Mucosa of descending colon (tissue), 3 donors: Measurements from ENCODE around the gene NRG2. TPM values are rescaled to one million over a fixed set of nuclear protein-coding genes. Genes with fewer than 3 reads are reported as not detected.

Source experiments
- ATAC-seq: fragments of 200-7000 bp; cut with Tn5 transposase; one replicate; pipeline ENCODE4 v1.9.1; 2020; ENCODE audit warnings: mild to moderate bottlenecking, moderate library complexity
- DNase-seq, 3 donors: peaks; one replicate each; pipeline ENCODE4 v3.0.0-alpha.2; 2020
- H3K36me3 ChIP-seq: fragments of 200-600 bp; one replicate; pipeline ENCODE4 v1.8.0; 2021; ENCODE audit warnings: low read depth, mild to moderate bottlenecking
- H3K4me1 ChIP-seq: fragments of 200-600 bp; one replicate; pipeline ENCODE4 v1.8.0; 2021; ENCODE audit warnings: low read depth, mild to moderate bottlenecking
- H3K4me3 ChIP-seq: fragments of 200-600 bp; one replicate; pipeline ENCODE4 v1.8.0; 2021; ENCODE audit warnings: mild to moderate bottlenecking
- H3K9me3 ChIP-seq: fragments of 200-600 bp; one replicate; pipeline ENCODE4 v1.8.0; 2021; ENCODE audit warnings: mild to moderate bottlenecking
- CTCF ChIP-seq: fragments of 200-600 bp; IDR thresholded peaks from one replicate; pipeline ENCODE4 v1.8.0; 2022; ENCODE audit warnings: antibody characterized with exemption, mild to moderate bottlenecking
- intact Hi-C, 2 donors: fragments of 100-400 bp; cut with DNase I in 1 of 2; cut with micrococcal nuclease in 1 of 2; formaldehyde crosslinking; loops; one replicate each; pipeline versions ENCODE4 v1.11.0 to v1.11.1; 2022; cut with DNase I, micrococcal nuclease
- total RNA-seq, 3 donors: library from RNA; stranded (reverse); fragmentation: NEBNext Ultra II Directional in 2 of 3; extraction: Animal tissue kit (Norgen Biotek cat#: 25700) in 2 of 3; gene quantifications; one replicate each; pipeline versions ENCODE4 v1.2.1 to v1.2.4, GENCODE V29; 2021 to 2023
- donor health status: DM: no; HTN: no; CAD: no; lungs with moderate emphysema.
- donor health status: DM: no; HTN: no; CAD: no.
- donor health status: DM: no; HTN: yes; CAD: no.

The NRG2 gene
- total RNA-seq, 3 donors from 2014 or later: 0.52 to 7.3 (median 0.89) TPM

GRCh38 chr5:139979943-139980342 is 63.2 kb downstream of the NRG2 start:
- Histone ChIP-seq H3K4me1 (no peaks in the 10 kb centered on the region), H3K4me3 (no peak overlapping the region), H3K9me3 (no peaks in the 10 kb centered on the region), H3K36me3 (no peaks in the 10 kb centered on the region)
- intact Hi-C loops: no loop called here
- ATAC-seq: no peak
- DNase-seq: no peak
- TF ChIP-seq CTCF: no peak

- intact Hi-C loops: no loop called here
- Histone ChIP-seq H3K9me3 (no peaks in the 10 kb centered on the region), H3K4me3 (no peak overlapping the region), H3K36me3 (no peaks in the 10 kb centered on the region), H3K4me1 (no peaks in the 10 kb centered on the region)
- TF ChIP-seq CTCF: no peak
- DNase-seq (no peak), ATAC-seq (no peak)
These were observed 63.6 kb downstream of the NRG2 start for GRCh38 chr5:139979518-139979917.

DNA sequence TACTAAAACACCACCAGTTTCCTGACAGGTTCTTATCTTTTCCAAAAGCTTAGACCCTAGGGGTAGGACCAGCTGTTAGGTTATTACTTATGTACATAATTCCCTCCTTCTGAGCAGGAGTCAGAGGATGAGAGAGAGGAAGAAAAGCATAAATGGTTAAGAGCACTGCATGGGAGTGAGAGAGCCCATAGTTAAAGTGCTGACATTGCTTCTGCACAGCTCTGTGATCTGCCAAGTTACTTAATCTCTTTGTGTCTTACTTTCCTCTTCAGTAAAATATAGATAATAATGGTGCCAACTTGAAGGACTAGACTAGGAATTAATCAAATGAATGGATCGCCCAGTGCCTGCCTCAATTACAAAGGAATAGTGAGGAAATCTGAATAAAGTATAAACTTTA is 66.4 kb downstream of the NRG2 start:
- intact Hi-C loops: no loop called here
- DNase-seq (no peak), ATAC-seq (no peak)
- no peaks in the 10 kb centered on the region for H3K36me3 ChIP-seq
- TF ChIP-seq CTCF: no peak
- no peaks in the 10 kb centered on the region for H3K4me1 ChIP-seq
- no peaks in the 10 kb centered on the region for H3K9me3 ChIP-seq
- H3K4me3 ChIP-seq: no peak overlapping the region

DNA sequence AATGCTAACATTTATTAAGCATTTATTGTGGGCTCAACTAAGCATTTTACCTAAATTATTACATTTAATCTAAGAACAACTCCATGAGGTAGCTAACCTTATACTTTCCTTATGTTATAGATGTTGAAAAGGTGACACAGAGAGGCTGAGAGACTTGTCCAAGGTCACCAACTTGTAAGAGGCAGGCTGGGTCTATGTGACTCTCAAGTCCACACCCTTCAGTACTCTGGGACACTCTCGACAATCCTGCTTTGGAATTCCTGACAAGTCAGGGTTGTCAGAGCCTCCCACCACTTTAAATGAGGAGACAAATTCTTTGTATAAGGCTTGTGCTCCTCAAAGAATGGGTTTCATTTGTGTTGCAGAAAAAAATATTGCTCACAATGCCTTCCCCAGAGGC is 67.2 kb downstream of the NRG2 start:
- H3K36me3 ChIP-seq: no peaks in the 10 kb centered on the region
- no peak overlapping the region for H3K4me3 ChIP-seq
- no peaks in the 10 kb centered on the region for H3K9me3 ChIP-seq
- intact Hi-C loops: no loop called here
- ATAC-seq: no peak
- H3K4me1 ChIP-seq: no peaks in the 10 kb centered on the region
- no peak for DNase-seq
- no peak for TF ChIP-seq CTCF

DNA sequence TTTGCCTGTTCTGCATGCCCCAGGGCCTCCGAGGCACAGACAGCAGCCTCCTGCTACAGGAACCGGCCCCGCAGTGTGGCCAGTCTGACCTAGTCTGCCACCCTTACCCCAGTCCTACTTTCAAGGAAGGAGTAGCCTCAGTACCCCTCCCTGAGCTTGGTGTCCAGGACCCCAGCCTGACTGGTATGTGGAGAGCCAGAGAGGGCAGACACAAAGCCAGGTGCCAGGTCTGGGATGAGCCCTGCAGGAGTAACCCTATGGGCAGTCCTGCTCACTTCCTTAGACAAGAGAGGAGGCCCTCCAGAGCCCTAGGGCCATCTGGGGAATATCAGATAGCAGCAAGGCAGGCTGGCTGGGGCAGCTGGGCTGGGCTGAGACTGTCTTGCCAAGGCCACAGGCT is 67.8 kb downstream of the NRG2 start:
- no peak for ATAC-seq
- H3K4me3 ChIP-seq: no peak overlapping the region
- H3K36me3 ChIP-seq: no peaks in the 10 kb centered on the region
- H3K9me3 ChIP-seq: no peaks in the 10 kb centered on the region
- no peaks in the 10 kb centered on the region for H3K4me1 ChIP-seq
- no peak for TF ChIP-seq CTCF
- DNase-seq: no peak
- intact Hi-C loops: no loop called here

- Histone ChIP-seq H3K36me3 (no peaks in the 10 kb centered on the region), H3K9me3 (no peaks in the 10 kb centered on the region), H3K4me1 (no peaks in the 10 kb centered on the region), H3K4me3 (no peak overlapping the region)
- intact Hi-C loops: no loop called here
- DNase-seq (no peak), ATAC-seq (no peak)
- no peak for TF ChIP-seq CTCF
These were observed 68.4 kb downstream of the NRG2 start for GRCh38 chr5:139974661-139975060.
